Measurements from ENCODE around the gene STAMBPL1.

Gene STAMBPL1

GRCh38 chr10:88908194-88908593 lies 28.1 kb downstream of the STAMBPL1 start:
- Mint-ChIP-seq H3K27me3 (no peaks in the 10 kb centered on the region), H3K36me3 (ENCODE audit: insufficient read depth) (peaks cover 56% of the 10 kb centered on the region), H3K4me1 (ENCODE audit: low read depth in 2 of 2) (peaks cover 2 to 9% of the 10 kb centered on the region in 2 donors), H3K27ac (no peak overlapping the region), H3K4me3 (no peak overlapping the region), H3K9me3 (no peaks in the 10 kb centered on the region)
- ATAC-seq (replicated peaks) (no peak), DNase-seq (no peak)

DNA sequence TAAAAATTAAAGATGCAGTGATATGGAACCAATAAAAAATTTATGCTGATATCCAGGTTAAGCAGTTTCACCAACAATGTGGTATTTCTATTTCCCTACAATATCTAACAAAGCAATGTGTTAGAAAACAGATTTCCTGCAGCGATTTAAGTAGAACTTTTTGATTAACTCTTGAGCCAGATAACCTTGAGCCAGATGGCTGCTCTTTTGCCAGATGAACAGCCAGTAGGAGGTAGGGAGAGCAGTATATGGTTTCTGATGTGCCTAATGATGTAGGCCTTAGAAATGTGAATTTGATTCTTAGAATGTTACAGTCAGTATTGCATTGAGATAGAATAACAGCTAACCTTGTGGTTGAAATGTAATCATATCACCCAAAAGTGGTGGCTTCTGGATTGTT lies 31.1 kb downstream of the STAMBPL1 start:
- Mint-ChIP-seq H3K27me3 (no peaks in the 10 kb centered on the region), H3K27ac (no peak overlapping the region), H3K9me3 (no peaks in the 10 kb centered on the region), H3K4me3 (no peak overlapping the region), H3K36me3 (ENCODE audit: insufficient read depth) (peaks cover 35% of the 10 kb centered on the region), H3K4me1 (ENCODE audit: low read depth in 2 of 2) (peaks cover 2 to 9% of the 10 kb centered on the region in 2 donors)
- DNase-seq (no peak), ATAC-seq (replicated peaks) (no peak)

DNA sequence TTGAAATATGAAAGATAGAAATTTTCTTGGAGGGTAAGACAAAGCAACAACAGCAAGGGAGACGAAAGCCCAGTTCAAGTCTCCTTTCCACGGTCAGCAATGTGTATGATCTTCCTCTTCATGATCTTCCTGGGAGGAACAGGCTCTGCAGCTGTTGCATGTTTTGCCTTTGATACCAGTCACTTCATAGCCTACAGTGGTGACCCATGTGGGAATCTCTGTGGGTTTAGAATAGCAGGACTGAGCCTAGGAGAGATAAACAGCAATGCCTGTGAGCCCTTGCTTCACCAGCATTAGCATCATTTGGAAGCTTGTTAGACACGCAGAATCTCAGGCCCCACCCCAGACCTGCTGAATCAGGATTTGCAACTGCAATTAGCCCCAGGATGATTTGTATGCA lies 31.8 kb downstream of the STAMBPL1 start:
- peaks cover 1 to 9% of the 10 kb centered on the region in 2 donors for H3K4me1 Mint-ChIP-seq (ENCODE audit: low read depth in 2 of 2)
- no peaks in the 10 kb centered on the region for H3K27me3 Mint-ChIP-seq
- ATAC-seq (replicated peaks), result no peak
- no peaks in the 10 kb centered on the region for H3K9me3 Mint-ChIP-seq
- H3K36me3 Mint-ChIP-seq (ENCODE audit: insufficient read depth), result peaks cover 40% of the 10 kb centered on the region
- no peak for DNase-seq
- H3K27ac Mint-ChIP-seq, result no peak overlapping the region
- H3K4me3 Mint-ChIP-seq, result no peak overlapping the region

- Mint-ChIP-seq H3K9me3 (no peaks in the 10 kb centered on the region), H3K36me3 (ENCODE audit: insufficient read depth) (peaks cover 32% of the 10 kb centered on the region), H3K27me3 (no peaks in the 10 kb centered on the region), H3K27ac (no peak overlapping the region), H3K4me1 (ENCODE audit: low read depth in 2 of 2) (peaks cover 0 to 9% of the 10 kb centered on the region in 2 donors), H3K4me3 (no peak overlapping the region)
- DNase-seq, result no peak
- ATAC-seq (replicated peaks), result no peak
Observed at GRCh38 chr10:88913127-88913526, 33.1 kb downstream of the STAMBPL1 start.

DNA sequence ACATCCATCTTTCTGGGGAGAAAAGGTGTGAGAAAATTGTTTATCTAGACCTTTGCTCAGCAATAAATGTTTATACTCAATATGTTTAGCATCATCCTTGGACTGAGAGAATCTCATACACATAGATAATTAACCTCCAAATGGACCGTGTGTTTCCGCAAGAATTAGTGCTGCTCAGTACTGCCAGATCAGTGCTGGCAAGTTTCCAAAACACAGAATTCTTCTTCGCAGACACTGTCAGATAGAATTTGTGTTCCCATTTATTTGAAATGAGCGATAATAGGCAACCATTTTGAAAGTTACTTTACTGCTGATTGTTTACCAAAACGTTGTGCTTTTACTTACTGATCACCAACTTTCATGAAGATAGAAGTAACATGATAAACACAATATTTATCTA lies 33.7 kb downstream of the STAMBPL1 start:
- DNase-seq, result no peak
- no peak for ATAC-seq (replicated peaks)
- peaks cover 29% of the 10 kb centered on the region for H3K36me3 Mint-ChIP-seq (ENCODE audit: insufficient read depth)
- no peaks in the 10 kb centered on the region for H3K9me3 Mint-ChIP-seq
- H3K27me3 Mint-ChIP-seq, result no peaks in the 10 kb centered on the region
- no peak overlapping the region for H3K4me3 Mint-ChIP-seq
- H3K4me1 Mint-ChIP-seq (ENCODE audit: low read depth in 2 of 2), result peaks cover 0 to 9% of the 10 kb centered on the region in 2 donors
- no peak overlapping the region for H3K27ac Mint-ChIP-seq

DNA sequence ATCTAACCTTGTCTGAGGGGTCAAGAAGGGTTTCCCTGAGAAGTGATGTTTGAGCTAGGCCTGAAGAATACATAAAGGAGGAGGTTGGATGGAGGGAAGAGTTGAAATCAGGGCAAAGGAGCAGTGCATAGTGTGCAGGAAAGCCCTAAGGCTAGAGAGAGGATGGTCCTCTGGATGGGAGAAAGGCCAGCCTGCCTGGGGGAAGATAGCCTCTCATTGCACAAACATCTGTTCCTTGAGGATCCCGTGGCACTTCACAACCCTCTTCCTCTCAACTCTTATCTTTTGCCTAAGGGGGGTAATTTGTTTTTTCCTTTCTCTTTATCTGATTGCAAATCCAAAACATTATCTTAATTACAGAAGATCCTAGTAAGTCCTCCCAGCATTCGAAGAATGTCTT lies 35.7 kb downstream of the STAMBPL1 start:
- Mint-ChIP-seq H3K27ac (no peak overlapping the region), H3K4me1 (ENCODE audit: low read depth in 2 of 2) (peaks cover 0 to 9% of the 10 kb centered on the region in 2 donors), H3K27me3 (no peaks in the 10 kb centered on the region), H3K36me3 (ENCODE audit: insufficient read depth) (peaks cover 24% of the 10 kb centered on the region), H3K9me3 (no peaks in the 10 kb centered on the region), H3K4me3 (no peak overlapping the region)
- DNase-seq (no peak), ATAC-seq (replicated peaks) (no peak)

- Mint-ChIP-seq H3K4me3 (no peak overlapping the region), H3K4me1 (ENCODE audit: low read depth in 2 of 2) (peaks cover 0 to 9% of the 10 kb centered on the region in 2 donors), H3K9me3 (no peaks in the 10 kb centered on the region), H3K36me3 (ENCODE audit: insufficient read depth) (peaks cover 23% of the 10 kb centered on the region), H3K27ac (no peak overlapping the region), H3K27me3 (no peaks in the 10 kb centered on the region)
- ATAC-seq (replicated peaks) (no peak), DNase-seq (no peak)
Observed at GRCh38 chr10:88916231-88916630, 36.2 kb downstream of the STAMBPL1 start.

- Mint-ChIP-seq H3K36me3 (ENCODE audit: insufficient read depth) (peaks cover 19% of the 10 kb centered on the region), H3K27me3 (no peaks in the 10 kb centered on the region)
- no peak for DNase-seq
Observed at GRCh38 chr10:88916986-88917385, 36.9 kb downstream of the STAMBPL1 start.

GRCh38 chr10:88918191-88918905 lies 38.3 kb downstream of the STAMBPL1 start:
- Mint-ChIP-seq H3K4me1 (ENCODE audit: low read depth in 2 of 2) (no peaks in the 10 kb centered on the region), H3K27ac (peak overlapping the region in 1 of 2 donors; percentile 65), H3K27me3 (no peaks in the 10 kb centered on the region), H3K36me3 (ENCODE audit: insufficient read depth) (peaks cover 25% of the 10 kb centered on the region), H3K4me3 (no peak overlapping the region), H3K9me3 (no peaks in the 10 kb centered on the region)
- DNase-seq, result no peak
- ATAC-seq (replicated peaks), result no peak

More at GRCh38 chr10:88916986-88917385, 36.9 kb downstream of the STAMBPL1 start:
- Mint-ChIP-seq H3K27ac (no peak overlapping the region), H3K4me3 (no peak overlapping the region), H3K4me1 (ENCODE audit: low read depth in 2 of 2) (peaks cover 0 to 3% of the 10 kb centered on the region in 2 donors), H3K9me3 (no peaks in the 10 kb centered on the region)
- ATAC-seq (replicated peaks), result no peak

GRCh38 chr10:88919041-88919440 lies 39.0 kb downstream of the STAMBPL1 start:
- no peak overlapping the region for H3K4me3 Mint-ChIP-seq
- peaks cover 30% of the 10 kb centered on the region for H3K36me3 Mint-ChIP-seq (ENCODE audit: insufficient read depth)
- H3K27ac Mint-ChIP-seq, result no peak overlapping the region
- DNase-seq (no peak), ATAC-seq (replicated peaks) (no peak)
- H3K4me1 Mint-ChIP-seq (ENCODE audit: low read depth in 2 of 2), result no peaks in the 10 kb centered on the region
- H3K9me3 Mint-ChIP-seq, result no peaks in the 10 kb centered on the region
- H3K27me3 Mint-ChIP-seq, result no peaks in the 10 kb centered on the region

GRCh38 chr10:88920198-88920597 lies 40.2 kb downstream of the STAMBPL1 start:
- ATAC-seq (replicated peaks) (no peak), DNase-seq (no peak)
- H3K4me1 Mint-ChIP-seq (ENCODE audit: low read depth in 2 of 2), result no peaks in the 10 kb centered on the region
- no peaks in the 10 kb centered on the region for H3K9me3 Mint-ChIP-seq
- no peak overlapping the region for H3K27ac Mint-ChIP-seq
- H3K4me3 Mint-ChIP-seq, result no peak overlapping the region
- peaks cover 32% of the 10 kb centered on the region for H3K36me3 Mint-ChIP-seq (ENCODE audit: insufficient read depth)
- H3K27me3 Mint-ChIP-seq, result no peaks in the 10 kb centered on the region

GRCh38 chr10:88920986-88921593 lies 41.0 kb downstream of the STAMBPL1 start:
- no peaks in the 10 kb centered on the region for H3K27me3 Mint-ChIP-seq
- no peaks in the 10 kb centered on the region for H3K4me1 Mint-ChIP-seq (ENCODE audit: low read depth in 2 of 2)
- DNase-seq (no peak), ATAC-seq (replicated peaks) (no peak)
- no peaks in the 10 kb centered on the region for H3K9me3 Mint-ChIP-seq
- peaks cover 34% of the 10 kb centered on the region for H3K36me3 Mint-ChIP-seq (ENCODE audit: insufficient read depth)
- no peak overlapping the region for H3K4me3 Mint-ChIP-seq
- peak overlapping the region in 1 of 2 donors; percentile 41 for H3K27ac Mint-ChIP-seq

- no peak for DNase-seq
- Mint-ChIP-seq H3K9me3 (no peaks in the 10 kb centered on the region), H3K36me3 (ENCODE audit: insufficient read depth) (peaks cover 33% of the 10 kb centered on the region), H3K4me3 (no peak overlapping the region), H3K27me3 (no peaks in the 10 kb centered on the region), H3K27ac (peak overlapping the region in 1 of 2 donors; percentile 72), H3K4me1 (ENCODE audit: low read depth in 2 of 2) (no peaks in the 10 kb centered on the region)
- no peak for ATAC-seq (replicated peaks)
Observed at GRCh38 chr10:88922041-88922440, 42.0 kb downstream of the STAMBPL1 start.

- no peak overlapping the region for H3K27ac Mint-ChIP-seq
Observed at GRCh38 chr10:88923520-88923919, 43.5 kb downstream of the STAMBPL1 start.

More at GRCh38 chr10:88923520-88923919, 43.5 kb downstream of the STAMBPL1 start:
- Mint-ChIP-seq H3K4me3 (no peak overlapping the region), H3K4me1 (ENCODE audit: low read depth in 2 of 2) (no peaks in the 10 kb centered on the region), H3K36me3 (ENCODE audit: insufficient read depth) (peaks cover 35% of the 10 kb centered on the region), H3K27me3 (no peaks in the 10 kb centered on the region), H3K9me3 (no peaks in the 10 kb centered on the region)
- no peak for ATAC-seq (replicated peaks)
- no peak for DNase-seq
